GM19240 (cell line): Measurements from ENCODE around the gene TGFBR3L.
"Not testable (repeated sequence)": the region's sequence is repeated elsewhere in the genome, so short reads cannot be mapped to it uniquely, and the experiment has no call there.

Experiments
- DNase-seq: peaks from one replicate; pipeline ENCODE4 v3.0.0; 2011; ENCODE audit warnings: low spot score; ENCODE audit not compliant: insufficient read length

Gene TGFBR3L

DNA sequence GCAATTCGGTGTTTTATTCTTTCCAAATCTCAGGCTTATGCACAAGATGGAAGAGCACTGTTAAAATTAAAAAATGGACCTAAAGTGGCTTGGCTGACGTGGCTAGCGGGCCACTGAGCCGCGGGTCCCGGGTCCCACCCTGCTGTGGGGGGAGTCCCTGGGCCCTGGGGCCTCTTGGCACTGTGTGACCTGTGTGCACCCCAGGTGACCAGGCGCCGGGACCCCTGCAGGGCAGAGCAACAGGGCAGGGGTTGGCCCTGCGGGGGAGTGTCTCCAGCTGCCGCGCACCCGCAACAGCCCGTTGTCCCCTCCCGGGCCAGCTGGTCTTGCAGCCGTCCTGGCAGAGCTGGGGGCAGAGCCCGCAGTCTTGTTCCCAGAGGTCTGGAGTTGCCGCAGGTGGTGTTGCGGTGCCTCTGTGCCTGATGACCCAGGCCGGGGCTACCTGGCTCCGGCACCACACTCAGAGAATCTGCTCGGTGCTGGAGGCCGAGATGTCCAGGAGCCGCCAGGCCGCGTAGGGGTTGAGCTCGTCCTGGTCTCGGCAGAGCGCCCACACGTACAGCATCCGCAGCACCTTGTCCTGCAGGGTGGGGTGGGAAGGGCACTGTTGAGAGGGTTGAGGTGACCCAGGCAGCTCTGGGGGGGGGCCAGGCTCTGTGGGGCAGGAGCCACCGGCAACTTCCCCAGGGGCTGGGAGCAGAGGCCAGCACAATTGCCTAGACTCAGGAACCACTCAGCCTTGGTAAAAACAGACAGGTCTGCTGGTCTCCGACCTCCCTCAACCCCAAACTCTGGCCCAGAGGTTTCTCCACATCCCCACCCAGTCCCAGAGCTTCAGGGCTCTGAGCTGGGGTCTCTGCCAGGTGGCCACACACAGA, 12.3 kb downstream of the TGFBR3L start:
- DNase-seq: no peak

DNA sequence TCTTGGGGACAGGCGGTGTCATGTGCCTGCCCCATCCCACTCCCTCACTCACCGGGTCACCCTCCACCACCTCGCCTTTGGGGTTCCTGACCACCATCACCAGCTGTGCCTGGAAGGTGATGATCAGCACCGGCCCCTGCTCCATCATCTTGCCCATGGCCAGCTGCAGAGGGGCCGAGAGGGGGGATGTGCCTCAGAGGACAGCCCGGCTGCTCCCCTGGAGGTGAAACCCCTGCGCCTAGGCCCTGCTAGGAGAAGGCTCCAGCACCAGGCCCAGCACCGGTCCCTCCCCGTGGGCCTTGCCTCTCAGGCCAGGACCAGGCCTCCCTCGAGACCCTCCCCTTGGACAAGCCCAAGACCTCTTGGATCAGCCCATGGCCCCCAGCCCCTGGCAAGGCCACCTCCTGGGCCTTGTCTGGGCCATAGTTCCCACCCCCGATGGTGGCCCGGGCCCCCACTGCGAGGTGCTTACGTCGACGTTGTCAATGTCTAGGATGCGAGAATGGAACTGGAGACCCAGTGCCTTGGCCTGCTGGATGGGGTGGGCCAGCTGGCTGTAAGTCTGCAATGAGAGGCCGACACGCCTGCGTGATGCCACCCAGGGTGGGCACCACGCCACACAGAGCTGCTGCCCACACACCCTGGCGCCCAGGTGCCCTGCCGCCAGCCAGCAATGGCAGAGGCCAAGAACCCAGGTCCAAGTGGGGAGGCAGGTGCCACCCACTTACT, 13.1 kb downstream of the TGFBR3L start:
- DNase-seq: no peak

GRCh38 chr19:7928334-7928706, 13.7 kb downstream of the TGFBR3L start:
- no peak for DNase-seq

- peak; percentile 72 for DNase-seq
These were observed 14.4 kb downstream of the TGFBR3L start for GRCh38 chr19:7928741-7929701.

GRCh38 chr19:7930030-7930429, 15.4 kb downstream of the TGFBR3L start:
- not testable (repeated sequence) for DNase-seq

DNA sequence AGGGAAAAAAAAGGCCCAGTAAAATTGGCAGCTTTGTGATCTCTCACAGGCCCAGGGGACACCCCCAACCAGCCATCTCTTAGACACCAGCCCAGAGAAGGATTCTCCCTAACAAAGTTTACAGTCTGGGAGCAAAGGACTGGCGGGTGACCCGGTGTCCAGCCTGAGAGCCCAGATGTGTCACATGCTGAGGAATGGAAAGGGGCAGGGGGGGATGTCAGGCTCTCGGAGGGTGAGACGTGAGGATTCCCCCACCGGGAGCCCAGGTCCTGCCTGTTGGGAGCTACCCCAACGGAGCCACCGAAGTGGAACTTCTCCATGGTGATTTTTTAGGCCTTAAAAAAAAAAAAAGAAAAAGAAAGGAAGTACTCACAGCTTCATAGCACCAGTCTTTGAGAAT, 16.1 kb downstream of the TGFBR3L start:
- DNase-seq: no peak

GRCh38 chr19:7931221-7932061, 16.8 kb downstream of the TGFBR3L start:
- no peak for DNase-seq

GRCh38 chr19:7932276-7932929, 17.8 kb downstream of the TGFBR3L start:
- no peak for DNase-seq

DNA sequence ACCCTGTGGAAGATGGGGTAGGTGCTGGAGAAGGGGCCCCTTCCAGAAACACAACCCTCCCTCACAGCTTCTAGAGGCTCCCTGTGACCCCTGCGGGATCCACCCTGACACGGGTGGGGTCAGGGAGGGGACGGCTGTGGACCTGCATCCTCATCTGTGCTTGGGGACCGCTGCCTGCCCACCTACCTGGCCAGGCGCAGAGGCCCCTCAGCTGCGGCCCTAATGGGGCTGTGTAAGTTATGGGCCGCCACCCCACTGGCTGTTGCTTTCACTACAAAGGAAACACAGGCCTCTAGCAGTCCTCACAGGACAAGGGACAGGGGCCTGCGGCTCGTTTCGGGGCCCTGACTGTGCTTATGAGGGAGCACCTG, 18.3 kb downstream of the TGFBR3L start:
- no peak for DNase-seq

GRCh38 chr19:7933411-7933810, 18.8 kb downstream of the TGFBR3L start:
- no peak for DNase-seq

DNA sequence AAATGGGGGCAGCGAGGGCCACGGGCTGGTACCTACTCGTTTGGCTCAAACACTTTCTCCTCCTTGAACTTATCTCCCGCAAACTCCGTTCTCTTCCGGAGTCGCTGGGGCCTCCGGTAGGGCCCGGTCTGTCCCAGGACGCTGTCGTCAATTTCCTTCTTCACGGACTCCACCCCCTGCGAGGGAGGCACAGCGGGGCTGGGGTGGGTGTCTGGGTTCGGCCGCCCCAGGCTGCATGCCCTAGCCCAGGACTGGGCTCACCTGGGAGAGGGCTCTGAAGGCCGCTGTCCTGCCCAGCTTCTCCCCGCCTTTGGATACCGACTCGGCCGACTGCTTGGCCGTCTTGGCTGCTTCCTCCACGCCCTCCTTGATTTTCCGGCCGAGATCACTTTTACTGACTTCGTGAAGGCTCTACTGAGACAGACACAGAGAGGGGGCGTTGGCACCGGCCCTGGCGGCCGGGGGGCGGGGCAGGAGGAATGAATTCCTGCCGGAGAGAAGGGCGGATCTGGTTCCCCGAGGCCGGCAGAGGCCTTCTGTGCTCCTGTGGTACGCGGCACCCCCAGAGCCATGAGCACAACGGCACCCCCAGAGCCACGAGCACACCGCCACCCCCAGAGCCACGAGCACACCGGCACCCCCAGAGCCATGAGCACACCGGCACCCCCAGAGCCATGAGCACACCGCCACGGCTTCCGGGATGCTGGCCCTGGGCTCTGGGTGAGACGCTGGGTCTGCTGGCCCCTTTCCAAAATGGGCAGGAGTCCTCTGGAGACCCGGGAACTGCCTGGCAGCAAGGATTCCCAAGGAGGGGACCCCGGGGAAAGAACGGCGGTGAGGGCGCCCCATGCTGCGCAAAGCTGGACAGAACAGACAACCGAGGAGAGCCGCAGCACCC, 19.4 kb downstream of the TGFBR3L start:
- no peak for DNase-seq

DNA sequence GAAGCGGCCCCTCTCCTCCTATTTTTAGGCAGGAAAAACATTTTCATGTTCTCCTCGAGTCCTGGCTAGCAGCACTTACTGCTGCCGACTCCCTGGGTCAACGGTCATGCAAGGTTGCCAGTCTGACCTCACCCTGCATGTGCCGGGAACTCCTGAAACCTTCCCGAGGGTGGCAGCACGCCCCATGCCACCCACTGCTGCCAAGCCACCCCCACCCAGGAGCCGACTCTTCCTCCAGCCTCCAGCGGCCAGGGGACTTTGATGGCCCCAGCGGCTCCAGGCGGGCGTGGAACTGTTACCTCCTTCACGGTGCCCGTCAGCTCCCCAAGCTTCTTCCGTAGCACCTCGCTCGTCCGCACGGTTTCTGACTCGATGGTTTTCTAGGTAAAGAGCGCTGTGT, 20.1 kb downstream of the TGFBR3L start:
- no peak for DNase-seq

GRCh38 chr19:7940841-7941240, 26.2 kb downstream of the TGFBR3L start:
- DNase-seq: no peak

DNA sequence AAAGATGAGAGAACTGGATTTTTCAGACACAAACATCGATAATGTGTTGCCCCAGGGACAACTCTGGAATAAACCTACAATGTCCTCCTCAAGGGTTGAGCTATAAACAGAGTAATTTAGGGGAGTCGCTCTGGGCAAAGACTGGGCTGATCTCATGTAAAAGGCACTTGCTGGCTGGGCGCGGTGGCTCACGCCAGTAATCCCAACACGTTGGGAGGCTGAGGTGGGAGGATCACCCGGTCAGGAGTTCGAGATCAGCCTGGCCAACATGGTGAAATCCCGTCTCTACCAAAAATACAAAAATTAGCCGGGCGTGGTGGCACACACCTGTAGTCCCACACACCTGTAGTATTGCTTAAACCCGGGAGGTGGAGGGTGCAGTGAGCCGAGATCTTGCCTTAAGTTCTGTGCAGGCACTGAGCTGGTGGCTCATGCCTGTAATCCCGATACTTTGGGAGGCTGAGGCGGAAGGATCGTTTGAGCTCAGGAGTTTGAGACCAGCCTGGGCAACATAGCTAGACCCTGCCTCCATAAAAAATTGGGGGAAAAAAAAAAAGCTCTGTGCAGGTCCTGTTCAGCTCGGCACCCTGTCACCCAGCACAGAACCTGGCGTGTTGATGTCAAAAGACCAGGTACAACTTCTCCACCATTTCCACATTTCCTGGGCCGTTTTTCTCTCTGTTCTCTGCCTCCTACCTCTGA, 27.4 kb downstream of the TGFBR3L start:
- DNase-seq: no peak

- no peak for DNase-seq
These were observed 28.4 kb downstream of the TGFBR3L start for GRCh38 chr19:7942981-7943443.

DNA sequence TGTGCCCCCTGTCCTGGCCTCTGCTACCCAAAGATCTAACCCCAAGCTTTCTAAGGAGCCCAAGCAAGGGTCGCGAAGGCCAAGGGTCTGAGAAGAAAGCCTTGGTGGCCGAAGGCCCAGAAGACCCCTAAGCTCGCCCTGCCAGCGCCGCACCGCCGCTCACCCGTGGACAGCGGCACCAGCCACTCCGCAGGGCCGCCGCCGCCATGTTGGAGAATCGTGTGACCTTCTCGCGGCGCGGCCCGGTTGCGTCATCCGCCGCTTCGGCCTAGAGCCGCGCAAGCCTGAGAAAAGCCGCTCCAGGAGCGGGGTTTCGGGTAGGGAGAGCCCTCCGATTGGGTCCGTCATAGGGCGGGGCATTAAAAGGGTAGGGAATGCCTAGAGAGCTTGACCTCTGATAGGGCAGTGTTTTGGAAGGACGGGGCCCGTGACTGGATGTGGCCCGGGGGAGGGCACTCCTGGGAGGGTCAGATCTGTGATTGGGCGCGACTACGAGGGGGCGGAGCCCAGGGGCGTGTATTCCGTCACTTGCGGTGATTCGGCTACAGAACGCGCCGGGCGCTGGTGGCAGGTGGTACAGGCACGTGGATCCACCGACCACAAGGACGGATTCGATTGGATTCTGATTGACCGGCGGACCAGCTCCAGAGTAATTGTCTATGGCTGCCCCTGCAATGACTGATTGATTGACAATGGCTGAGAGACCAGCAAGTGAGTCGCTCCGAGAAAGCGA, 29.0 kb downstream of the TGFBR3L start, which contains the start of gene TIMM44:
Gene TIMM44 (minus strand): TSS at position 223 of the 733 bp plus-strand sequence. CDS start 15 bp downstream, at position 208.
- DNase-seq: peak; percentile 95

GRCh38 chr19:7944177-7944761, 29.6 kb downstream of the TGFBR3L start:
- DNase-seq: peak; percentile 60
